ENCODE measurements around the gene GPC3. TPM values are rescaled to one million over a fixed set of nuclear protein-coding genes. Genes with fewer than 3 reads are reported as not detected.

GPC3 gene
- total RNA-seq, 1 experiment from 2014 or later = not detected

DNA sequence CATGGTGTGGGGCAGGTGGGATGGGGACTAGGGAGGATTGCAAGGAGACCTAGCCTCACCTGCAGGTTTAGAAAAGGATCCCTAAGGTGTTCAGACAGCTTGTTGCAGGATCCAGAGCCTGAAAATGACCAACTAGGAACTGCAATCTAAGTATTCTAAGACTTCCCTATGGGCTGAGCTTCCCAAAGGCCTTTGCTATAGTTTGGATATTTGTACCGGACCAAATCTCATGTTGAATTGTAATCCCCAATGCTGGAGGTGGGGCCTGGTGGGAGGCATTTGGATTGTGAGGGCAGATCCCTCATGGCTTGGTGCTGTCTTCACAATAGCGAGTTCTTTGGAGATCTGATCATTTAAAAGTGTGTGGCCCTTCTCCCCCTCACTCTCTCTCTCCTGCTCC lies 52.1 kb downstream of the GPC3 start:
- Histone ChIP-seq H3K9me2 (ENCODE audit: insufficient read depth) (no peaks in the 10 kb centered on the region), H3F3A (ENCODE audit: insufficient read depth, low read depth) (no peaks in the 10 kb centered on the region), H3K27me3 (ENCODE audit: insufficient read depth, low read depth) (no peaks in the 10 kb centered on the region), H2AFZ (no peak overlapping the region), H3K4me2 (no peak overlapping the region), H3K4me3 (no peak overlapping the region), H3K4me1 (replicated peaks; ENCODE audit: insufficient read depth) (no peaks in the 10 kb centered on the region), H3K36me3 (ENCODE audit: low read depth) (no peaks in the 10 kb centered on the region), H3K79me2 (ENCODE audit: low read depth) (no peaks in the 10 kb centered on the region), H3K9me3 (ENCODE audit: insufficient read depth, low read depth) (no peaks in the 10 kb centered on the region), H4K20me1 (ENCODE audit: insufficient read depth) (no peaks in the 10 kb centered on the region; the same call in 1 of the 2 replicates), H3K27ac (no peak overlapping the region)
- TF ChIP-seq, protein P1, sequence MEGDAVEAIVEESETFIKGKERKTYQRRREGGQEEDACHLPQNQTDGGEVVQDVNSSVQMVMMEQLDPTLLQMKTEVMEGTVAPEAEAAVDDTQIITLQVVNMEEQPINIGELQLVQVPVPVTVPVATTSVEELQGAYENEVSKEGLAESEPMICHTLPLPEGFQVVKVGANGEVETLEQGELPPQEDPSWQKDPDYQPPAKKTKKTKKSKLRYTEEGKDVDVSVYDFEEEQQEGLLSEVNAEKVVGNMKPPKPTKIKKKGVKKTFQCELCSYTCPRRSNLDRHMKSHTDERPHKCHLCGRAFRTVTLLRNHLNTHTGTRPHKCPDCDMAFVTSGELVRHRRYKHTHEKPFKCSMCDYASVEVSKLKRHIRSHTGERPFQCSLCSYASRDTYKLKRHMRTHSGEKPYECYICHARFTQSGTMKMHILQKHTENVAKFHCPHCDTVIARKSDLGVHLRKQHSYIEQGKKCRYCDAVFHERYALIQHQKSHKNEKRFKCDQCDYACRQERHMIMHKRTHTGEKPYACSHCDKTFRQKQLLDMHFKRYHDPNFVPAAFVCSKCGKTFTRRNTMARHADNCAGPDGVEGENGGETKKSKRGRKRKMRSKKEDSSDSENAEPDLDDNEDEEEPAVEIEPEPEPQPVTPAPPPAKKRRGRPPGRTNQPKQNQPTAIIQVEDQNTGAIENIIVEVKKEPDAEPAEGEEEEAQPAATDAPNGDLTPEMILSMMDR (conservative IDR thresholded peaks at IDR 0.05) = no peak
- TF ChIP-seq EZH2 (IDR thresholded peaks at IDR 0.05; ENCODE audit: low read depth) = no peak
- POLR2A ChIA-PET (ENCODE audit: unreplicated experiment) = no interaction called here
- BruUV-seq (replicated peaks) = no TSS peak
- CTCF ChIA-PET = no interaction called here
- DNase-seq = no peak
- intact Hi-C loops (cut with micrococcal nuclease; ENCODE audit: unreplicated experiment) = no loop called here

- no peaks in the 10 kb centered on the region; the same call in 1 of the 2 replicates for H4K20me1 ChIP-seq (ENCODE audit: insufficient read depth)
- no peaks in the 10 kb centered on the region for H3K36me3 ChIP-seq (ENCODE audit: low read depth)
- no peak overlapping the region for H3K27ac ChIP-seq
- no peaks in the 10 kb centered on the region for H3K9me2 ChIP-seq (ENCODE audit: insufficient read depth)
- no peak overlapping the region for H3K4me2 ChIP-seq
- no peak for DNase-seq
- no peaks in the 10 kb centered on the region for H3K79me2 ChIP-seq (ENCODE audit: low read depth)
- H3K4me1 ChIP-seq (replicated peaks; ENCODE audit: insufficient read depth) = no peaks in the 10 kb centered on the region
- TF ChIP-seq, protein P1 (conservative IDR thresholded peaks at IDR 0.05) = no peak
- TF ChIP-seq EZH2 (IDR thresholded peaks at IDR 0.05; ENCODE audit: low read depth) = no peak
- no peak overlapping the region for H2AFZ ChIP-seq
- H3F3A ChIP-seq (ENCODE audit: insufficient read depth, low read depth) = no peaks in the 10 kb centered on the region
- H3K27me3 ChIP-seq (ENCODE audit: insufficient read depth, low read depth) = no peaks in the 10 kb centered on the region
- no peak overlapping the region for H3K4me3 ChIP-seq
- ChIA-PET POLR2A (ENCODE audit: unreplicated experiment) (no interaction called here), CTCF (no interaction called here)
- H3K9me3 ChIP-seq (ENCODE audit: insufficient read depth, low read depth) = no peaks in the 10 kb centered on the region
- BruUV-seq (replicated peaks) = no TSS peak
- intact Hi-C loops (cut with micrococcal nuclease; ENCODE audit: unreplicated experiment) = loop anchor here (10.0 kb wide), 1 partner anchor 225 kb away; no protein-coding TSS in a partner anchor
These were observed 55.4 kb downstream of the GPC3 start for GRCh38 chrX:133929836-133930464.

GRCh38 chrX:133928365-133928764 lies 57.0 kb downstream of the GPC3 start:
- H3K79me2 ChIP-seq (ENCODE audit: low read depth) = no peaks in the 10 kb centered on the region
- DNase-seq = no peak
- H3K4me1 ChIP-seq (replicated peaks; ENCODE audit: insufficient read depth) = no peaks in the 10 kb centered on the region
- ChIA-PET POLR2A (ENCODE audit: unreplicated experiment) (no interaction called here), CTCF (no interaction called here)
- no peaks in the 10 kb centered on the region for H3K27me3 ChIP-seq (ENCODE audit: insufficient read depth, low read depth)
- no peaks in the 10 kb centered on the region for H3K9me3 ChIP-seq (ENCODE audit: insufficient read depth, low read depth)
- no peak overlapping the region for H3K4me3 ChIP-seq
- H3K9me2 ChIP-seq (ENCODE audit: insufficient read depth) = no peaks in the 10 kb centered on the region
- no peaks in the 10 kb centered on the region for H3F3A ChIP-seq (ENCODE audit: insufficient read depth, low read depth)
- TF ChIP-seq, protein P1 (conservative IDR thresholded peaks at IDR 0.05) = no peak
- TF ChIP-seq EZH2 (IDR thresholded peaks at IDR 0.05; ENCODE audit: low read depth) = no peak
- H3K27ac ChIP-seq = no peak overlapping the region
- H4K20me1 ChIP-seq (ENCODE audit: insufficient read depth) = no peaks in the 10 kb centered on the region; the same call in 1 of the 2 replicates
- no peak overlapping the region for H3K4me2 ChIP-seq
- H3K36me3 ChIP-seq (ENCODE audit: low read depth) = no peaks in the 10 kb centered on the region
- no TSS peak for BruUV-seq (replicated peaks)
- H2AFZ ChIP-seq = no peak overlapping the region
- intact Hi-C loops (cut with micrococcal nuclease; ENCODE audit: unreplicated experiment) = loop anchor here (10.0 kb wide), 1 partner anchor 224 kb away; no protein-coding TSS in a partner anchor
